ENCODE results near the gene TMEM91.
A peak's percentile ranks its signal among the peaks of the same experiment; 100 is the strongest.

TMEM91 gene

DNA sequence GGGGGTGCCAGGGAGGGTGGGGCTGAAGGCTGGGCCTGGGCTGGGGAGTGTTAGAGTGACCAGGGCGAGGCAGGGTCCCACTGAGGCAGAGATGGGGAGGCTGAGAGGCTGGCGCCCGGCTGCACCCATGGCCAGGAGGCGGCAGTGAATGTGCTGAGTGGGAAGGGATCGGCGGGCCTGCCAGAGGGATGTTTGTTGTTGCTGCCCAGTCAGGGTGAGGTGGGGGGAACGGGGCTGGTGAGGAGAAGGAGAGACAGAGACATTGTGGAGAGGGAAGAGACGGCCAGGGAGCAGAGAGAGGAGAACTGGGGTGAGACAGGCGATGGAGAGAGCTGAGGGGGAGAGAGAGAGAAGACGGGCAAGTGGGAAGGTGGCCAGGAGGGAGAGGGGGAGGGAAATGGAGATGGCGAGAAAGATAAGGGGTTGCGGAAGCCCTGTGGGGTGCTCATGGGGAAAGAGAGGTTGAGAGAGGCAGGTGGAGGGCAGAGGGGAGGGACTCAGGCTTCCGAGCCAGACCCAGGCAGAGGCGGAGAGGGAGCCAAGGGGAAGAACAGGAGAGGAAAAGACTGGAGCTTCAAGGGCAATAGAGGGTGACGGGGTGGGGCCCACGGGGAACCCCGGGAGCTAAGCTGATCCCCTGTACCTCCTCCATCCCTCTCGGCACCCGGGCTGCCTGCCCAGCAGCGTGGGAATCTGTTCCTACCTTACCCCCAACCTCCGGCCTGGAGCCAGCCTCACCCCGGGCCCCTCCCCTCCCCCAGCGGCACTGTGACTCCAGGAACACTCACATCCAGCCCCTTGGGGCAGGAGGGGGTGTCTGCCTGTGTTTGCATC is 51.5 kb downstream of the TMEM91 start:
- no peak for DNase-seq (ENCODE audit: low read depth)
- TF ChIP-seq, protein P1, sequence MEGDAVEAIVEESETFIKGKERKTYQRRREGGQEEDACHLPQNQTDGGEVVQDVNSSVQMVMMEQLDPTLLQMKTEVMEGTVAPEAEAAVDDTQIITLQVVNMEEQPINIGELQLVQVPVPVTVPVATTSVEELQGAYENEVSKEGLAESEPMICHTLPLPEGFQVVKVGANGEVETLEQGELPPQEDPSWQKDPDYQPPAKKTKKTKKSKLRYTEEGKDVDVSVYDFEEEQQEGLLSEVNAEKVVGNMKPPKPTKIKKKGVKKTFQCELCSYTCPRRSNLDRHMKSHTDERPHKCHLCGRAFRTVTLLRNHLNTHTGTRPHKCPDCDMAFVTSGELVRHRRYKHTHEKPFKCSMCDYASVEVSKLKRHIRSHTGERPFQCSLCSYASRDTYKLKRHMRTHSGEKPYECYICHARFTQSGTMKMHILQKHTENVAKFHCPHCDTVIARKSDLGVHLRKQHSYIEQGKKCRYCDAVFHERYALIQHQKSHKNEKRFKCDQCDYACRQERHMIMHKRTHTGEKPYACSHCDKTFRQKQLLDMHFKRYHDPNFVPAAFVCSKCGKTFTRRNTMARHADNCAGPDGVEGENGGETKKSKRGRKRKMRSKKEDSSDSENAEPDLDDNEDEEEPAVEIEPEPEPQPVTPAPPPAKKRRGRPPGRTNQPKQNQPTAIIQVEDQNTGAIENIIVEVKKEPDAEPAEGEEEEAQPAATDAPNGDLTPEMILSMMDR (conservative IDR thresholded peaks at IDR 0.05; ENCODE audit: control insufficient read depth, insufficient read depth, low read depth, low read length), result no peak
- peak overlapping the region; percentile 29 for H3K4me3 ChIP-seq (ENCODE audit: control insufficient read depth, low read depth, low read length)

DNA sequence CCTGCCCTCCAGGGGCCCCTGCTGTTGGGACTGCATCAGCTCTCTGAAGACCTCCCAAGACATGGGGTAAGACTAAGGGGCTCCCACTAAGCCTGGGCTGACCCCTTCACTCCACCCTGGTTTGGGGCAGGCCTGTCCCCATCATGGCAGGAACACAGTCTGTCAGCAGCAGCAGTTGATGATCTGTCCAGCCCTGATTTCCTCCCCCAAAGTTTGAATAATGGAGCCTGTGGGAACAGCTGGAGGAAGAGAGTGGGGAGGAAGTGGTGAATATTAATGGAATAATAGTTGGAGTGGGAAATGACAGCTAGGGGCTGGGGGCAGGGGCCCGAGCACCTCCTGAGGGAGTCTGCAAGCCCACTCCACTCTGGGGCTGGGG is 52.1 kb downstream of the TMEM91 start:
- DNase-seq (ENCODE audit: low read depth), result no peak

DNA sequence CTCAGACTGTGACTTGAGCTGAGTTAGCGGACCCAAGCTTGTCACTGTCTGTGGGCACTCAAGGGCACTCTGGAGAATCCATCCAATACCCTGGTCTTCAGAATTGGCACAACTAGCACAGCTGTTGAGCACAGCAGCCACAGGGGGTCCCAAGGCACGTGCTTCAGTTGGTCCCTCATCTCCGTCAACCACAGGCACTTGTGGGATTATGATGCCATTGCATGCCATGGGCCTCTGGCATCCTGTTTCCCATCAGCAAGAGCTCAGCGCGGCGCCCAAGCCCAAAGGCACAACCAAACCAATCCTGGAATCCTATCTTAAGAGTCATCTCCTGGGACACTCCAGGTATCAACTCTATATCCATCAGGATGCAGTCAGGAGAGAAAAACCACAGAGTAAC is 54.6 kb downstream of the TMEM91 start:
- no peak for DNase-seq (ENCODE audit: low read depth)
- no peak overlapping the region for H3K4me3 ChIP-seq (ENCODE audit: control insufficient read depth, low read depth, low read length)
- TF ChIP-seq, protein P1 (conservative IDR thresholded peaks at IDR 0.05; ENCODE audit: control insufficient read depth, insufficient read depth, low read depth, low read length), result no peak

More for the DNA sequence above, 52.1 kb downstream of the TMEM91 start:
- H3K4me3 ChIP-seq (ENCODE audit: control insufficient read depth, low read depth, low read length), result no peak overlapping the region
- TF ChIP-seq, protein P1 (conservative IDR thresholded peaks at IDR 0.05; ENCODE audit: control insufficient read depth, insufficient read depth, low read depth, low read length), result no peak

DNA sequence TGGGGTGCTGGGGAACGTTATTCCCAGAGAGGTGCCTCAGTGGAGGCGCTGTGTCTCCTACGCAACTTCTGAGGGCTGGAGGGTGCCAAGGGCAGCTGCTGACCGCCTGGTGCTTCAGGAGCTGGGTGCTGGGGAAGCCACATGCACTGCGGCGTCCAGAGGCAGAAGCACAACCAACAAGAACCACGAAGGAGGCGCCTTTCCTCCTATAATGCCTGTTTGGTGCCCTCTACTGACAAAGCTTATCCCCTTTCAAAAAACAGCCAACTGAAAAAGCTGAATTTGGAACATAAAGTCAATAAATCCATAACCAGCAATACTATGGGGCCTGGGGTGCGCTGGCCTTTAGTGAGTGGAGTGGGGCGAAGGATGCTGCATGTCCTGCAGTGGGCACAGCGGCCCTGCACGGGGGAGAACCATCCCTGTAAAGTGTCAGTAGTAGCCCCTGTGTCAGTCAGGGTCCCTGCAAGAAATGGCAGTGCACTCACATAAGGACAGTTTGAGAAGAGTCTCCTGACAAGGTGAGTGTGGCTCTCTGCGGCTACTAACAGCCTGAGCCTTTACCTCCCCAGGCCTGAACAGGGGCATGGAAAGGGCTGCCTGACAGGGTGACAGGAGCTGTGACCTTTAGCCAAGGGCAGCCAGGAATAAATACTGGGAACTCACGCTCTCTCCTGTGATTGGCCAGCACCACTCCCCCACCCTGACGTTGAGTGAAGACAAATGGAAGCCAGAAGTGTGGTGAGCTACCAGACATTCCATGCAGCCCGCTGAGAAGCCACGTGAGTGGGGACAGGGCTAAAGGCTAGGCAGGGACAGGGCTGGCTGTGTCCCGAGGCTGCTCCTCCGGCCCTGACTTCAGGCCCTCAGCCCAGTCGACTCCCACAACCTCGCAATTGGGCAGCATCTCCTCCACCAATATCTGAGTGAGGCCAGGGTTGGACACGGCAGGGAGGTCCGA is 55.4 kb downstream of the TMEM91 start:
- TF ChIP-seq, protein P1 (conservative IDR thresholded peaks at IDR 0.05; ENCODE audit: control insufficient read depth, insufficient read depth, low read depth, low read length), result peak; percentile 41
- DNase-seq (ENCODE audit: low read depth), result peak; percentile 48
- no peak overlapping the region for H3K4me3 ChIP-seq (ENCODE audit: control insufficient read depth, low read depth, low read length)

DNA sequence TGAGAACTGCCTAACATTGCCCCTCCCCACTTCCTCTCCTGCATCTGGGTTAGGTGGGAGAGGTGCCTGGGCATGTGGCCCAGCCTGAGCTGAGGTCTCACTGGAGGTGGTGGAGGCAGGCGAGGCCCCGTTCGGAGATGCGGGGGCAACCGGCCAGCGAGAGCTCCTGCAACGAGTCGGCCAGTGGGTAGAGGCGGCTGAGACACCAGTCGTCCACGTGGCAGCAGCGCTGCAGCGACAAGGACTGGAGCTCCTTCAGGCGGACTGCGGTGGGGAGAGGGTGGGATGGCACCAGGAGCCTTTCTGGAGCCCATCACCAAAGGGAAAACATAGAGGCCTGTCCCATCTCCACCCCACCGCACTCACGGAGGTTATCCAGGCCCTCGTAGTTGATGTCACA is 56.8 kb downstream of the TMEM91 start:
- H3K4me3 ChIP-seq (ENCODE audit: control insufficient read depth, low read depth, low read length), result no peak overlapping the region
- TF ChIP-seq, protein P1 (conservative IDR thresholded peaks at IDR 0.05; ENCODE audit: control insufficient read depth, insufficient read depth, low read depth, low read length), result no peak
- no peak for DNase-seq (ENCODE audit: low read depth)

Measured in fibroblast of mammary gland (primary cell).